BJ (cell line): ENCODE measurements around the gene PPP1R2. TPM values are rescaled to one million over a fixed set of nuclear protein-coding genes. Genes with fewer than 3 reads are reported as not detected.

Source experiments
- CTCF ChIA-PET: fragments of 350-600 bp; formaldehyde crosslinking; extraction: SDS; loops from one replicate; lab custom pipeline; 2021; ENCODE audit warnings: antibody characterized with exemption, inconsistent platforms; lab: Yijun Ruan, JAX
- POLR2A ChIA-PET: fragments of 300-600 bp; sonication (Branson Sonifier 250); formaldehyde crosslinking; extraction: SDS; loops from one replicate; lab custom pipeline; 2021; ENCODE audit warnings: antibody characterized with exemption; lab: Charles Lee
- DNase-seq: peaks from one replicate; pipeline ENCODE4 v3.0.0-alpha.2; 2011; ENCODE audit warnings: low read depth
- H3K27me3 ChIP-seq: 2 replicates; pipeline ENCODE4 v1.6.0; 2011; ENCODE audit warnings: low read length; ENCODE audit not compliant: control insufficient read depth, insufficient read depth
- H3K36me3 ChIP-seq: 2 replicates; pipeline ENCODE4 v1.5.1; 2011; ENCODE audit warnings: low read length; ENCODE audit not compliant: control insufficient read depth, insufficient read depth
- H3K4me3 ChIP-seq: 2 replicates; pipeline ENCODE4 v1.5.1; 2011; ENCODE audit warnings: low read depth, mild to moderate bottlenecking, control low read depth, low read length
- CTCF ChIP-seq: IDR thresholded peaks from 2 replicates; pipeline ENCODE4 v1.5.1; 2011; ENCODE audit warnings: low read depth, mild to moderate bottlenecking, control low read depth, inconsistent platforms, low read length, moderate library complexity; ENCODE audit not compliant: insufficient read depth
- polyA plus RNA-seq: library from polyadenylated mRNA; depleted of rRNA; stranded (reverse); fragments of >200 nt; gene quantifications from 2 replicates; pipeline ENCODE4 v1.2.3, GENCODE V29; 2011

Gene PPP1R2
- polyA plus RNA-seq, 1 experiment, result 41.9 TPM

- no peak for TF ChIP-seq CTCF
- no peak for DNase-seq
- Histone ChIP-seq H3K4me3 (no peak overlapping the region), H3K36me3 (no peaks in the 10 kb centered on the region), H3K27me3 (peaks cover 2% of the 10 kb centered on the region; the same call in 1 of the 2 replicates)
- CTCF ChIA-PET, result interaction anchor here (1.4 to 1.6 kb wide), 3 partner anchors 8 to 24 kb away, joined by 3 to 8 read pairs (median 3); no protein-coding TSS in a partner anchor
- POLR2A ChIA-PET, result no interaction called here
Measured at GRCh38 chr3:195557322-195557721, 14.2 kb upstream of the PPP1R2 start.

- peak; percentile 47 for TF ChIP-seq CTCF
- DNase-seq, result no peak
- Histone ChIP-seq H3K4me3 (no peak overlapping the region), H3K36me3 (no peaks in the 10 kb centered on the region), H3K27me3 (peaks cover 3% of the 10 kb centered on the region; the same call in 1 of the 2 replicates)
- POLR2A ChIA-PET, result no interaction called here
- CTCF ChIA-PET, result interaction anchor here (1.1 to 1.4 kb wide), 2 partner anchors 9 to 53 kb away, joined by 3 read pairs; no protein-coding TSS in a partner anchor
Measured at GRCh38 chr3:195556390-195556789, 13.3 kb upstream of the PPP1R2 start.

- POLR2A ChIA-PET, result no interaction called here
- DNase-seq, result no peak
Measured at GRCh38 chr3:195555110-195555509, 12.0 kb upstream of the PPP1R2 start.

GRCh38 chr3:195554458-195554857 is 11.3 kb upstream of the PPP1R2 start:
- POLR2A ChIA-PET, result no interaction called here
- no peak for DNase-seq
- CTCF ChIA-PET, result interaction anchor here (1.4 kb wide), 1 partner anchor 26 kb away, joined by 3 read pairs; no protein-coding TSS in a partner anchor
- Histone ChIP-seq H3K27me3 (peaks cover 4% of the 10 kb centered on the region; the same call in 1 of the 2 replicates), H3K36me3 (no peaks in the 10 kb centered on the region), H3K4me3 (no peak overlapping the region)
- TF ChIP-seq CTCF, result no peak

More at GRCh38 chr3:195555110-195555509, 12.0 kb upstream of the PPP1R2 start:
- CTCF ChIA-PET, result interaction anchor here (1.4 kb wide), 1 partner anchor 25 kb away, joined by 3 read pairs; no protein-coding TSS in a partner anchor
- Histone ChIP-seq H3K4me3 (no peak overlapping the region), H3K27me3 (peaks cover 4% of the 10 kb centered on the region; the same call in 1 of the 2 replicates), H3K36me3 (no peaks in the 10 kb centered on the region)
- no peak for TF ChIP-seq CTCF

- H3K36me3 ChIP-seq, result no peaks in the 10 kb centered on the region
- CTCF ChIA-PET, result interaction anchor here (0.7 kb wide), 1 partner anchor 282 kb away, joined by 3 read pairs; the partner anchor contains the start of gene XXYLT1
- no peak overlapping the region for H3K4me3 ChIP-seq
- peaks cover 4% of the 10 kb centered on the region for H3K27me3 ChIP-seq
- TF ChIP-seq CTCF, result no peak
- POLR2A ChIA-PET, result no interaction called here
- DNase-seq, result no peak
Measured at GRCh38 chr3:195553268-195553667, 10.1 kb upstream of the PPP1R2 start.
